HG03432 (cell line): ENCODE measurements around the gene IPO13.
A peak's percentile ranks its signal among the peaks of the same experiment; 100 is the strongest.

ENCODE experiments used
- ATAC-seq: cut with Tn5 transposase; IDR thresholded peaks from one replicate; pipeline ENCODE4 v1.9.1; 2021; ENCODE audit warnings: mild to moderate bottlenecking, moderate library complexity; ENCODE audit not compliant: unreplicated experiment

Gene IPO13

DNA sequence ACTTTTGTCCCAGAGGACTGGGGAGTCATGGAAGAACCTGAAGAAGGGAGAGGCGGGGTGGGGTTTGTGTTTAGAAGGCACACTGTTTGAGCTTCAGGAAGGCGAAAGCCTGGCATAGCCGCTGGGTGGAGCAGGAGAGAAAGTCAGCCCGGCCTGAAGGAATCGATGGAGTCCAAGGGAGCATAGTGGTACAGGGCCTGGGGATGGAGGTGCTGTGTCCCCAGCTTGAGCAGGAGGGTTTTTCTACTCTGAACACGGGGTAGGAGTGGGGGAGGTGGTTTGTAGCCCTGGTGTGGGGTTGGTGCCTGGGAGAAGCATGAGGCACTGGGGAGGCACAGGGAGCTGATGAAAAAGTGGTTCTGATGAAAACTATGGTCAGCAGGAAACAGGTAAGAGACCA is 40.0 kb downstream of the IPO13 start:
- ATAC-seq, result no peak

DNA sequence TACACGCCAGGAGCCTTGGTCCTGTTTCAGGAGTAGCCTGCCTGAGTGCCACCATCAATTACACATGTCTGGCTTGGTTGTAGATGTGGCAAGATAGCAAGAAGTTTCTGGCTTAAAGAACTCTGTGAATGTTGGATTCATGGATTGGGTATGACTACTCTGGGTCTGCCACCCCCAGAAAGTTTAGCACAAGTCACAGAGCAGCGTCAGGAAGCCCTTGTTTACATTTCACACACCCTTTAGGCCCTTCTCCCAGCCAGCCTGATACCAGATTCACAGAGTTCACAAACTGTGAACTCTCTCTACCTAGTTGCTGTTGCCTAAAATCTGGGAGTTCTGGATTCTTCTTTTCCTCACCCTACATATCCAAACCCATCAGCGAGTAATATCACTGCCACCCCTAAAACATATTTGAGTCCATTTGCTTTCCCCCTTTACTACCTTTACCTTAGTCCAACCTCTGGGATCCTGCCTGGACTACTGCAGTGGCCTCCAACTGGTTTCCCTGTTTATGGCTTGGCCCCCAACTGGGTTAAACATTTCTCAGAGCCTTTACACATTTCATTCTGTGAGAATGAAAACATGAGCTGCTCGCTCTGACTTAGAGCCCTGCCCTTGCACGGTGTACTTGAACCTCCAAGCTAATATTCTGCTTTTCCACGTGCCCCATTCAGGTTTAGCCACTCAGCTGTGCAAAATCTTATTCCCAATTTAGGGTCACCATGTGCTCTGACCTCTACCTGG is 40.6 kb downstream of the IPO13 start:
- no peak for ATAC-seq

DNA sequence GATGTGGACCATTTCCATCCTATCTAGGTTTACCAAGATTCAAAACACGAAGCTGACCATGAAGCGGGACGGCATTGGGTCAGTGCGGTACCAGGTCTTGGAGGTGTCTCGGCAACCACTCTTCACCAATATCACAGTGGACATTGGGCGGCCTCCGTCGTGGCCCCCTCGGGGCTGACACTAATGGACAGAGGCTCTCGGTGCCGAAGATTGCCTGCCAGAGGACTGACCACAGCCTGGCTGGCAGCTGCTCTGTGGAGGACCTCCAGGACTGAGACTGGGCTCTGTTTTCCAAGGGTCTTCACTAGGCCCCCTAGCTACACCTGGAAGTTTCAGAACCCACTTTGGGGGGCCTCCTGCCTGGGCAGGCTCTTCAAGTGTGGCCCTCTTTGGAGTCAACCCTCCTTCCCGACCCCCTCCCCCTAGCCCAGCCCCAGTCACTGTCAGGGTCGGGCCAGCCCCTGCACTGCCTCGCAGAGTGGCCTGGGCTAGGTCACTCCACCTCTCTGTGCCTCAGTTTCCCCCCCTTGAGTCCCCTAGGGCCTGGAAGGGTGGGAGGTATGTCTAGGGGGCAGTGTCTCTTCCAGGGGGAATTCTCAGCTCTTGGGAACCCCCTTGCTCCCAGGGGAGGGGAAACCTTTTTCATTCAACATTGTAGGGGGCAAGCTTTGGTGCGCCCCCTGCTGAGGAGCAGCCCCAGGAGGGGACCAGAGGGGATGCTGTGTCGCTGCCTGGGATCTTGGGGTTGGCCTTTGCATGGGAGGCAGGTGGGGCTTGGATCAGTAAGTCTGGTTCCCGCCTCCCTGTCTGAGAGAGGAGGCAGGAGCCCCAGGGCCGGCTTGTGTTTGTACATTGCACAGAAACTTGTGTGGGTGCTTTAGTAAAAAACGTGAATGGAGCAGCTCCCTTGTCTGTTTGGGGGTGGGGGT is 43.8 kb downstream of the IPO13 start:
- ATAC-seq, result no peak

DNA sequence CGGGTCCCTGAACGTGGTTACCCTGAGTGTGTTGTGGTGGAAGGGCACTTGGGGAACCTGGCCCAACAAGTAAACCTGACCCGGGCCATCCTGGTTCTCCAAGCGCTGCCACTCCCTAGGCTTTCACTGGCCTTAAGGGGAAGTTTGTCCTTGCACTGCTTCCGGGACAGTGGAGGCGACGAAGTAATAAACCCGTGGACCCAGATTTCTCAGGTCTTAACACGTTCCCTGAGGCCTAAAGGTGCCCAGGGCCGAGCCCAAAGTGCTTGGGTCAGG is 44.4 kb downstream of the IPO13 start:
- ATAC-seq, result peak; percentile 5

DNA sequence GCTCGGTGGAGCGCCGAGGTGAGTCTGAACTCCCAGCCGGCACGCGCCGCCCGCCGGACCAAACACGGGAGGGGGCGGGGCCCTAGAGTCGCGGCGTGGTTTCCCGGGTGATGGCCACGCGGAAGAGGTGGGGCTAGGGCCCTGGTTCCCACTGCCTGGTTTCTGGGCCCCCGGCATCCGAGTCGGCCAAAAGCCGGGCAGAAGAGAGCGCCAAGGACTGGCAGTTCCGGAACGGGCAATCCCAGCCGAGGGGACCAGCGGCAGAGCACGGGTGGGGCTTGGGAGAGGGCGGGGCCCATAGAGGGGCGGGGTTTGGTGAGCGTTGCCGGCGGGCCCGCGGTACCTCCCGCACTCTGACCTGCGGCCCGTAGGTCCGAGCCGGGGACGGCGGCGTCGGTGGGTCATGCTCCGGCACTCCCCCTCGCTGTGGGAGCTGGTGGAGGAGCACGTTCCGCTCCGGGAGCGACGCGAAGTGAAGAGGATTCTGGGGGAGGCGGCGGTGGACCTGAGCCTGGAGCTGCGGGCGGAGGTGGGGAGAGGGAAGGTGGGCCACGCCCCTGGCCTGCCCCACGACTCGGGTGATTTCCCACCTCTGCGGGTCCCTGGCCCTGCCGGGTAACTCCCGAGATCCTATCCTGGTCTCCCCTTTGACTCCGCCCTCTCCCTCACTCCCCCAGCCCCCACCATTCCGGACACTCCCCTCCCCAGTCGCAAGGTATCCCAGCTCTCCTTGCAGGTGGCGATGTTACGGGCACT is 44.9 kb downstream of the IPO13 start, which contains the start of gene CCDC24:
CCDC24 (plus strand) TSS at position 124 of the 756 bp plus-strand sequence; CDS start at position 404, 280 bp downstream.
- ATAC-seq, result peak; percentile 78

DNA sequence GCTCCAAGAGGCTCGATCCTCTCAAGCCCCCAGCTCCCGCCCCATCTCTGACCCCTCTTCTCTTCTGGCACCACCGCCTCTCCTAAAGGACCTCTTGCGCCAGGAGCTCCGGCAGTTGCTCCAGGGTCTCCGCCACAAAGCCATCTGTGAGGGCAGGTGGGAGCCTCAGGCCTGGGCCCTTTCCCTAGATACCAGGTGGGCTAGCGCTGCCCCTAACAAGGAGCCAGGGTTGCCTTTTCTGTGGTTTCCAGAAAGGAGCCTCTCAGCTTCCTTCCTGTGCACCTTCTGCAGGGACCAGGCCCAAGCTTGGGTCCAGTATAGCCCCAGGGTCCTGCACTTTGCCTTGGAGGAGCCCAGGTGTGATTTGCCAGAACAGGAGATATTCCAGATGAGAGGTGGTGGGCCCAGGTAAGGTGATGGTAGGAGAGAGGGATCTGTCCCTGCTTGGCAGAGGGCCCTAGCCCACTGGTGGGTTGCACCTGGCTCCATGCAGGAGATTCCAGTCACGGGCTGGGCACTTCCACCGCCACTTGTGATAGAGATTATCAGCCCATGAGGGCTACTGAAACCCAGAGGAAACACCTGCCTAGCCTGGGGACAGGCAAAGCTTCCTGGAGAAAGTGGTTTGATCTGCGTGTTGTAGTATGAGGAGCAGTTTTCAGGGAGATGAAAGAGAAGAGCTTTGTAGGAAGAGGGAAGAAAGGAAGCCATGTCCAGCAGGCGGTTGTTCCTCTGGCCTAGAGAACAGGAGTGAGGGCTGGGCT is 45.7 kb downstream of the IPO13 start:
- ATAC-seq, result no peak

DNA sequence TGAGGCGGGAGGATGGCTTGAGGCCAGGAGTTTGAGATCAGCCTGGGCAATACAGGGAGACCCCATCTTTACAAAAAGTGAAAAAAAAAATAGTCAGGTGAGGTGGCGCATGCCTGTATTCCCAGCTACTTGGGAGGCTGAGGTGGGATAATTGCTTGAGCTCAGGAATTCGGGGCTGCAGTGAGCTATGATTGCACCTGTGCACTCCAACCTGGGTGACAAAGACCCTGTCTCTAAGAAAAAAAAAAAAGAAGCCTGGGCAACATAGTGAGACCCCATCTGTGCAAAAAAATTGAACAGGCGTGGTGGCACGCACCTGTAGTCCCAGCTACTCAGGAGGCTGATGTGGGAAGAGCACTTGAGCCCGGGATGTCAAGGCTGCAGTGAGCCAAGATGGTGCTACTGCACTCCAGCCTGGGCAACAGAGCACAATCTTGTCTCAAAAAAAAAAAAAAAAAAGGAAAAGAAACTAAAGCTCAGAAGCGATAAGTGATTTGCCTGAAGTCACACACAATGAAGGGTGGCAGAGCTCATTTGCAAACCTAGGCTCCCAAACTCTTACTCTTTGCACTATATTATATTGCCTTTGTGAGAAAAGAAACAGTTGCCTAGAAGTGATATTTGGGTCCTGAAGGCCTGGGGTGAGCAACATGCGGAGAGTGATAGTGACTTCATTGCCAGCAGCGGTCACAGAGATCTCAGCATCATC is 46.6 kb downstream of the IPO13 start:
- ATAC-seq, result no peak

DNA sequence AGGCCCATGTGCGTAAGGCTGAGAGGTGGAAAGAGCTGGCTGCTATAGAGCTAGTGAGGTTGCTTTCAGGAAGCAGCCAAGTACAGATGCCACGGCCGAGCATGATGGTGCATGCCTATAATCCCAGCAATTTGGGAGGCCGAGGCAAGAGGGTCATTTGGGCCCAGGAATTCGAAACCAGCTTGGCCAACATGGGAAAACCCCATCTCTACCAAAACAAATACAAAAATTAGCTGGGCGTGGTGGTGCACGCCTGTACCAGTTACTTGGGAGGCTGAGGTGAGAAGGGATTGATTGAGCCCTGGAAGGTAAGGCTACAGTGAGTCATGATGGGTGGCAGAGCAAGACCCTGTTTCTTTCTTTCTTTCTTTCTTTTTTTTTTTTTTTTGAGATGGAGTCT is 47.3 kb downstream of the IPO13 start:
- no peak for ATAC-seq

DNA sequence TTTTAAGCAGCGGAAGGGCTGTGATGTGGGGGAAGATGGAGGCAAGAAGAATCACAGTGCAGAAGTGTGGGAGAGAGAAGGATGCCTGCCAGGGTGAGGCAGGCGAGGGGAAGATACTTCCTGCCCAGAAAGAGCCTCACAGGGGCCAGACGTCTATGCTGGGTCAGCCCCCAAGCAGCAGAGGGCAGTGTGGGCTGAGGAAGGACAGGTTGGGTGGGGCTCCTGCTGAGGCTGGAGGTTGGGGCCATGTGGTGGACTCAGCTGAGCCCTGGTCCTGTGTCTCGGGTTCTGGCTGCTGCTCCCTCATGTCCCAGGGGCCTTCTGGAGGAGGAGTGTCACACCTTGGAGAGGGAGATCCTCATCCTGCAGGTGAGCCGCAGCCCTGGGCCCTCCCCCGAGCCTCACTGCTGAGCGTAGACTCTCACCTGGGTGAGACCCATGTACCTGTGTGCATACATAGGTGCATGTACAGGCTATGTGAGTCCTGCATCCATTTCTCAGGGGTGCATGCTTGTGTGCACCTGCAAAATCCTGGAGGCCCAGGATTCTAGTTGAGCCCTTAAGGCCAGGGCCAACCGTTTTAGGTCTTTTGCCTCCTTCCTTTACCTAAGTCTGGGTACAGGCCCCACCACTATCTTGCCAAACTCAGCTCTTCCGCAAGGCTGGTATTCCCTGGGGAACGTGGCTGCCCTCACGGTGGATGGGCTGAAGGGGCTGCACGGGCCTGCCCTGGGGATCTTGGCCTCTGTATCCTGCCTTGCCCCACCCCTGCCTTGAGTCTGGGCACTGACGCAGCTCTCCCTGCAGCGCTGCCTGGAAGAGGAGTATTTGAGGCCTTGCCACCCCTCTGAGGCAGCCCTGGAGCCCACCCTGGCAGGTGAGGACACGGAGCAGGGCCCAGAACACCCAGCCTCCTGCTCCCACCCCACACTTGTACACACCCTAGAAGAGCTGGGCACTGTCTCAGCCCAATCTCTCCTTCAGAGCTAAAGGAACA is 48.3 kb downstream of the IPO13 start:
- ATAC-seq, result no peak

DNA sequence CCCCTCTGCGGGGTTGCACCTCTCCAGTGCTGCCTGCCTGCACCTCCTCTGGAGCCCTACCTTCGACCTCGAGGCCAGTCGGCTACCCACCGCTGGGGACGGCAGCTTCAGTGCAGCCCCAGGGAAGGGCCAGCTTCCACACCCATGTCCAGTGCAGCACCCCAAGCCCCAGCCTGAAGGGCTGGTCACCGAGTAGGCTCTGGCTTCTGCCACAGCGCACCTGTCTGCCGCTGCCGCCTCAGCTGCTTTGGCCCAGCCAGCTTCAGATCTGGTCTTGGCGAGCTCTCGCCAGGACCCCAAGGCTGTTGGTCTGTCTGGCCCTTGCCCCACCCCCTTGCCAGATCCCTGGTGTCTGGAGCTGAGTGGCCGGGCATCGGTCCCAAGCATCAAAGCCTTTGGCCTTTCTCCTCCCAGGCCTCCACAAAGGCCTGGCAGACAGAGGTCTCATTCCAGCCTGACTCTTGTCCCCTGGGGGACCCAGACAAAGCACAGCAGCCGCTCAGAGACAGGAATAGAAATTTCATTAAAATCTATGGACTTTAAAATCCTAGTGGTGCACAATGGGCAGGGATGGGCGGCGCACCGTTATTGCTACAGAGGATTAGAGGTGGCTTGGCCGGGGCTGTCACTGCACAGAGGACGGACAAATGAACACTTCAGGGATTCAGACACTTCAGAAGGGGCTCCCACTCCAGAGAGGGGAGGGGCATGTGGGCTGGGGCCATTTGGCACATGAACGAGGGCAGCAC is 49.4 kb downstream of the IPO13 start:
- ATAC-seq, result no peak

DNA sequence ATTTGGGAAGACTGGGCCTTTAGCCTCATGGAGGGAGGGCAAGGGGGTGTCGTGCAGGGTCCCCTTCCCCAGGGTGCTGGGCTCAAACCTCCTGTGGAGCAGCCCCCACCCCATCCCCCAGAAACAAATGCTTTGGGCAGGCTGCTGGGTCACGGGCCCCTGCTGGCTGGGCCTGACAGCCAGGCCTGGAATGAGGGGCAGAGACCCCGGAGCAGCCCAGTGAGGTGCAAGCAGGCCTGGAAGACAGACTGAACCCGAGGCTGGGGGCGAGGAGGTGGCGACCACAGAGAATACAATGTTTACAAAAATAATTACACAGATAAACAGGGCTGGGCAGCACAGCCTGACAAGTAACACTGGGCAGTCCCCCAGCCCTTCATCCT is 50.0 kb downstream of the IPO13 start:
- no peak for ATAC-seq

DNA sequence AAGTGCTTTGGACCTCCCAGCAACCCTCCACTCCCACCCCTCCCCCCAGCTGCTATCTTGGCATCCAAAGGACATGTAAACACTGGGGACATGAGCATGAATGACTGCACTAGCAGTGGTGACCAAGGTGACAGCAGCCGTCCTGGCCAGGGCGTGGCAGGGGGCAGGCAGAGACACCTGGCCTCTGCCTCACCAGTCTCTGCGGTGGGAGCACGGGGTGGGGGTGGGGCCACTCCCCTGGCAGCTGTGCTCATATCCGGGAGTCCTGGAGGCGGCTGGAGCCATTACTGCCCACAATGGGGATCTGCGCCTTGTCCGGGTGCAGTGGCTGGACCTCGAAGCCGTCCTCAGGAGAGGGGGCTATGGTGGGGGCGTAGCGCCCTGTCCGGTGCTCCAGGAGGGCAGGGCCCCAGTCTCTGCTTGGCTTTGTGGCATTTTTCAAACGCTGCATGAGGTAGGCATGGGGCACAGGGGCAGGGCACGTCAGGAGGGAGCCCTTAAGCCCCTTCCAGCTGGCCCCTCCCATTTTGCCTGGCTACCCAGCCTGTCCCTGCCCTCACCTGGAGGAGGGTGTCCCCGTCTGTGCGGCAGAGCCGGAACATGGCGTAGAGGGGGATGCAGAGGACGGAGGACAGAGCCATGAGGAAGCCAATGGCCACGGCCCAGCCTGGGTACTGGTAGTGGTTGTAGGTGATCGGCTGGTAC is 50.7 kb downstream of the IPO13 start:
- ATAC-seq, result no peak

DNA sequence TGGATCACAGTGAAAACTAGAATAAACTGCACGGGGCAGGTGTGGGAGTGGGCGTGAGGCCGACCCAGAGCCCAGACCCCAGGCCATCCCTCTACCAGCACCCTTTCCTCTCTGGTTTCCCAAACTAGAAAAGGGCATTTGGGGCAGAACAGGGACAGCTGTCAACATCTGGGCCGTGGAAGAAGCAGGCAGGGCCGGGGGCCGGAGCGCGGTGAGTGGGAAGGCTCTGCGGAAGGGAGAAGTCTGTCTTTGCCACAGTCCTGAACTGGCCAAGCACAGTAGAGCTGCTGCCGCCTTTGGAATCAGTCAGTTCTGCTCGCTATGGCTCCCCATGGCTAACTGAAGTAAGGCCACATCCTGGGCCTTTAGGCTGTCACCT is 51.2 kb downstream of the IPO13 start:
- ATAC-seq, result no peak

DNA sequence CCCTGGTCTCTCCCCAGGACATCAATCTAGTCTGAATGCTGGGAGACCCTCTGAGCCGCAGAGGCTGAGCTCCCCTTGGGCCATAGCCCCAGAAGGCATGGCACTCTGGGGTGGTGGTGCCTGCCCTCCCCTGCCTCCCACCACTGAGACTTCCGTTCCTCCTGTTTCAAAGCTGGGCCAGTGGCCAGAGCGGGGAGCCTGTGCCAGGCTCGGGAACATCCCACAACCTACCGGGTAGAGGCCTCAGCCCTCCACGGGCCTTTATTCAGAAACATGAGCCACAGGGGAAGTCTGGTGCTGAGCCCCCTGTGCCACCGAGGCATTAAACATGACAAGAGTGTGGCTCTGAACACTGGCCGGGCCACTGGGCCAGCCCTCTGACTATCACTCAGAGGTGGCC is 52.7 kb downstream of the IPO13 start:
- no peak for ATAC-seq

DNA sequence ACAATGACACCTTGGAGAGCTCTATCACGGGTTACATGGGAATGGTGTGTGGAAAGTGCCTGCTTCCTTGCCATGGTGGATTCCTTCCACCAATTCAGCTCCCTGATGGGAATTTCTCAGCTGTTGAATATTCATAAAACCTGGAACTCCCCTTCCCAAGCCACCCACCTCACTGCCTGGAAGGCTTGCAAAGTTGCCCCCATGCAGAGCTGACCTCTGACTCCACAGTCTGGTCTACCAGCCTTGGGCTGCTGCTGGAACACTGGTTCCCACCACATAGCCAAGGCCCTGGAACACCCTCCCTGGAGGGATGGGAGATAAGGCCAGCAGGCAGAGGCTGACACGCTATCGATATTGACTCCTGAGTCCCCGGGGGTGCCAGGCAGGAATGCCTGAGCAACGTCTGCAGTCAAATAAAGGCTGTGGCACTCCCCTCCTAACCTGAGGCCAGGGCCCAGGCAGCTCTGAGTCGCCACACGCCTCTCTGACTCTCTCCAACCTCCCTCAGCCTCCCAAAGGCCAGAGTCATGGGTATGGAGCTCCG is 53.4 kb downstream of the IPO13 start:
- no peak for ATAC-seq

DNA sequence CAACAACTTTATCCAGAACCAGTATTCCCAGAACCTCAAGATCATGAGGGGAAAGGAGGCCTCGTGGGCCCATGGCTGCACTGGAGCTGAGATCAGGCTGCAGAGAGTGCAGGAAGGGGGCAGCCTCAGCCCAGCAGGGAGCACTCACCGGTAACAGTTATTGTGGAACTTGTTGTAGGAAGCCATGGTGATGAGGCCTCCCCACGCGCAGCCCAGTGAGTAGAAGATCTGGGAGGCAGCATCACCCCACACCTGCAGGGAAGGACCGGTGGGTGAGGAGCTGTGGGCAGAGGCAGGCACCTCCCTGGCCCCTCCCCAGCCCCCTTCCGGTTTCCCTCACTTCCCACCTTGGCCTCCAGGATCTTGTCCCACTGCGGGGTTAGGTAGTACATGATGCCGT is 55.4 kb downstream of the IPO13 start:
- ATAC-seq, result no peak

DNA sequence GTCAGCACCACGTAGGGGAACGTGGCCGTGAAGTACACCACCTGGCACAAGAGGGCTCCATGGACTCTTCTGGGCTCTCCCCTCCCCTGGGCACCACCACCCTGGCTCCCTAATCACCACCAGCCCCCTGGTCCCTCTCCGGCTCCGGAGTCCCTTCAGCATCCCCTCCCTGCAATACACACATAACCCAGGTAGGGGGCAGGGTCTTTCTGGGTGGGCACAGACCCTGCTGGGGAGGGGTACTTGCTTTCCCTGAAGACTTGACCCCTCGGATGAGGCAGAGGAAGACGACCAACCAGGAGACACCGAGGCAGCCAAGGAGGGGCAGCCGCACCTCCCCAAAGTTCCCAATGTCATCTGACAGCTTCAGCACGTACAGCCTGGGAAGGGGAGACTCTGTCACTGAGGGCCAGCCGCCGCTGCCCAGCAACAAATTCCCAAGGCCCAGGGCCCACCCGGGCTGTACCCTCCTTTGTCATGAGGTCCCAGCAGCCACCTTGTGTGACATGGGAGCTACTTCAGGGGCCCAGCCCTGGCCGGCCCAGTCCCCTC is 55.9 kb downstream of the IPO13 start:
- no peak for ATAC-seq
